PFSK-1 (cell line): ENCODE results near the gene COX4I1.

Experiments
- FOXP2 ChIP-seq: optimal IDR thresholded peaks from 2 replicates; pipeline ENCODE3; 2011; ENCODE audit warnings: borderline replicate concordance, control low read depth, inconsistent platforms; ENCODE audit not compliant: insufficient read depth; ENCODE audit errors: extremely low read length, extremely low read depth
- POLR2AphosphoS5 ChIP-seq: IDR thresholded peaks from 2 replicates; pipeline ENCODE4 v1.6.1; 2012; ENCODE audit warnings: low read depth, mild to moderate bottlenecking, control low read depth, low read length, moderate library complexity
- REST ChIP-seq, 2 experiments: IDR thresholded peaks; 2 replicates each; pipeline versions ENCODE4 v1.6.1 to v1.8.0; 2011 to 2012; ENCODE audit warnings: low read depth in 2 of 2, low read length in 2 of 2, control low read depth in 1 of 2, inconsistent platforms in 1 of 2, mild to moderate bottlenecking in 1 of 2, moderate library complexity in 1 of 2; ENCODE audit not compliant: insufficient read depth in 1 of 2
- SIN3A ChIP-seq: IDR thresholded peaks from 2 replicates; pipeline ENCODE4 v1.6.1; 2012; ENCODE audit warnings: mild to moderate bottlenecking, low read length, moderate library complexity, borderline replicate concordance; ENCODE audit not compliant: insufficient read depth
- TAF1 ChIP-seq: IDR thresholded peaks from 2 replicates; pipeline ENCODE4 v1.6.1; 2012; ENCODE audit warnings: low read length, control low read depth, borderline replicate concordance; ENCODE audit not compliant: insufficient read depth

DNA sequence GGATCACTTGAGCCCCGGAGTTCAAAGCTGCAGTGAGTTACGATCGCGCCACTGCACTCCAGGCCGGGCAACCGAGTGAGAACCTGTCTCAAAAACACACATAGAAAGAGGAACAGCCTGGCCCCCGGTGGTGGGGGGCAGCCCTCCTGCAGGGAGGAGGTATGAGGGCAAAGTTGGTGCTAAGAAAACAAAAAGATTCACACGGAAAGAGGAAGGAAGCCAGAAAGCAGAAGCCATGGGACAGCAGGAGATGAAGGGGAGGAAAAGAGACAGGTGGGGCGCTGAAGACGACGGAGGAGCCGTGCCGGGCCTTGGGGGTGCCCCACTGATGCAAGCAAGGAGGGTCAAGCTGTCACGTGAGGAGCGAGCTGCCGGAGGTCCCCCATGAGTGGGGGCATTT is 40.4 kb upstream of the COX4I1 start:
- TF ChIP-seq TAF1 (no peak), REST (IDR thresholded peaks at IDR 0.05; ENCODE audit: insufficient read depth in 1 of 2, low read depth in 2 of 2, low read length in 2 of 2) (no peak), POLR2AphosphoS5 (no peak), SIN3A (no peak), FOXP2 (no peak)
